ENCODE results near the gene COL19A1.

DNA sequence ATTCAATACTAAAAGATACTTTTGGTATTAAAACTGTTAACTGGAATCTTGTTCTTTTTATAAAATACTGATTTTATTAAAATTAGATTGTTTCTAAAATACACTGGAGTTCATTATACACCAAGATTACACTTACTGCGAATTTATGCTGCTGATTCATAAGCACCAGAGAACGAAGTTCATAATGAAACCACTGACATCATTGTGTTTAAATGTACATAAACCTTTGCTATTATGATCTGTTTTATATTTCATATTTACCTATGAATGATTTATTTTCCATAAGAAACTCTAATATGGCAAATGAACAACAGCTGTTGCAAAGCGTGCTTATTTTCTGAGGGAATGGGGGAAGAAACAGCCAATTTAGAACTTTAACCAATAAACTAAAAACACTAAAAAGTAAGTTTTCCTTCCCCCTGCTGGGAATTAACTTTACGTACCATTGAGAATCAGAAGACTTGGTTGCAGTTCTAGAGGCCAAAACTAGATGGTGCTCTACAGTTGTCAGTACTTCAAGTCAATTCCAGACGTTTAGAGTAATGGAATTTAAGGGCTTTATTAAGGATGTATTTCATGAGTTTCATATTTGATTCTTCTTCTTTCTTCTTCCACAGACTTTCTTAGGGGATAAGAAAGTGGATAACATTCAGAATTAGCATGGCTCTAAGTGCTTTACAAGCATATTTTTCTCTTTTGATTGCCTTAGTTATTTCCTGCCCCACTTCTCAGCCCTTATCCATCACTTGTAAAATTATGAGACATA is 30.8 kb upstream of the COL19A1 start:
- TF ChIP-seq CTCF (conservative IDR thresholded peaks at IDR 0.05) (peak; percentile 76), EZH2 (IDR thresholded peaks at IDR 0.05; ENCODE audit: low read depth) (no peak)

Measured in PC-9 (cell line).